ENCODE measurements around the gene PTPRJ.

Gene PTPRJ

GRCh38 chr11:47980907-47981621 lies 705 bp downstream of the PTPRJ start:
- Histone ChIP-seq H3K9me3 (ENCODE audit: control insufficient read depth, low read length) (no peaks in the 10 kb centered on the region), H3K4me2 (ENCODE audit: low read length, poor library complexity, severe bottlenecking) (peak overlapping the region; percentile 81), H3K79me1 (replicated peaks; ENCODE audit: low read length, poor library complexity, severe bottlenecking) (no peaks in the 10 kb centered on the region), H2AK5ac (ENCODE audit: low read length, severe bottlenecking) (no peak overlapping the region), H3K4me1 (ENCODE audit: control insufficient read depth, insufficient read depth, low read depth, low read length) (peaks cover 13% of the 10 kb centered on the region), H3K36me3 (ENCODE audit: control insufficient read depth in 1 of 2, insufficient read depth in 2 of 2, low read depth in 1 of 2, low read length in 2 of 2) (peaks cover 0 to 4% of the 10 kb centered on the region in 2 experiments), H3K23ac (ENCODE audit: low read length in 2 of 2) (peak overlapping the region; percentile 63 to 94), H3K9ac (ENCODE audit: low read length) (peak overlapping the region; percentile 79), H2AFZ (ENCODE audit: low read depth, low read length) (peak overlapping the region; percentile 46), H2BK15ac (ENCODE audit: low read depth, poor library complexity, severe bottlenecking) (peak overlapping the region; percentile 86), H3K4ac (ENCODE audit: low read depth in 1 of 2, low read length in 2 of 2) (peak overlapping the region in 1 of 2 experiments; percentile 53), H4K8ac (ENCODE audit: low read length) (peak overlapping the region; percentile 43), H2BK5ac (ENCODE audit: low read depth, low read length, poor library complexity, severe bottlenecking) (peak overlapping the region; percentile 93), H2BK120ac (ENCODE audit: low read depth, low read length) (peak overlapping the region; percentile 90), H3K14ac (ENCODE audit: low read length in 2 of 2) (peak overlapping the region; percentile 58 to 71), H3K18ac (ENCODE audit: low read depth in 1 of 2, low read length in 2 of 2) (peak overlapping the region; percentile 72 to 82), H3K27me3 (ENCODE audit: control insufficient read depth in 1 of 2, insufficient read depth in 1 of 2, low read length in 2 of 2) (no peaks in the 10 kb centered on the region), H3K27ac (ENCODE audit: low read length, poor library complexity, severe bottlenecking) (peak overlapping the region; percentile 70), H2BK12ac (ENCODE audit: low read length in 2 of 2) (peak overlapping the region; percentile 38 to 60), H3K4me3 (ENCODE audit: insufficient read depth in 1 of 2, low read depth in 1 of 2, low read length in 2 of 2) (peak overlapping the region; percentile 81), H4K91ac (ENCODE audit: low read length) (peak overlapping the region; percentile 55)
- under 1% methylated on average over 52 of the region's 82 CpGs for whole genome bisulfite sequencing
- peak; percentile 59 for DNase-seq

GRCh38 chr11:47981667-47982404 lies 1.5 kb downstream of the PTPRJ start:
- Histone ChIP-seq H3K9ac (ENCODE audit: low read length) (peak overlapping the region; percentile 79), H3K79me1 (replicated peaks; ENCODE audit: low read length, poor library complexity, severe bottlenecking) (no peaks in the 10 kb centered on the region), H2AK5ac (ENCODE audit: low read length, severe bottlenecking) (peak overlapping the region; percentile 58), H3K4me1 (ENCODE audit: control insufficient read depth, insufficient read depth, low read depth, low read length) (peaks cover 17% of the 10 kb centered on the region), H3K36me3 (ENCODE audit: control insufficient read depth in 1 of 2, insufficient read depth in 2 of 2, low read depth in 1 of 2, low read length in 2 of 2) (peaks cover 0 to 4% of the 10 kb centered on the region in 2 experiments), H2BK120ac (ENCODE audit: low read depth, low read length) (peak overlapping the region; percentile 90), H2AFZ (ENCODE audit: low read depth, low read length) (no peak overlapping the region), H3K14ac (ENCODE audit: low read length in 2 of 2) (peak overlapping the region in 1 of 2 experiments; percentile 78), H3K4me2 (ENCODE audit: low read length, poor library complexity, severe bottlenecking) (peak overlapping the region; percentile 81), H4K91ac (ENCODE audit: low read length) (peak overlapping the region; percentile 73), H4K8ac (ENCODE audit: low read length) (peak overlapping the region; percentile 48), H3K4me3 (ENCODE audit: insufficient read depth in 1 of 2, low read depth in 1 of 2, low read length in 2 of 2) (peak overlapping the region; percentile 81), H3K27me3 (ENCODE audit: control insufficient read depth in 1 of 2, insufficient read depth in 1 of 2, low read length in 2 of 2) (no peaks in the 10 kb centered on the region), H3K4ac (ENCODE audit: low read depth in 1 of 2, low read length in 2 of 2) (peak overlapping the region in 1 of 2 experiments; percentile 77), H2BK5ac (ENCODE audit: low read depth, low read length, poor library complexity, severe bottlenecking) (peak overlapping the region; percentile 93), H3K18ac (ENCODE audit: low read depth in 1 of 2, low read length in 2 of 2) (peak overlapping the region; percentile 37 to 38), H3K23ac (ENCODE audit: low read length in 2 of 2) (peak overlapping the region in 1 of 2 experiments; percentile 65), H2BK15ac (ENCODE audit: low read depth, poor library complexity, severe bottlenecking) (peak overlapping the region; percentile 94), H3K9me3 (ENCODE audit: control insufficient read depth, low read length) (no peaks in the 10 kb centered on the region), H3K27ac (ENCODE audit: low read length, poor library complexity, severe bottlenecking) (peak overlapping the region; percentile 70), H2BK12ac (ENCODE audit: low read length in 2 of 2) (peak overlapping the region; percentile 32 to 91)
- no peak for DNase-seq
- WGBS: 44% methylated on average over 15 of the region's 17 CpGs

- Histone ChIP-seq H3K23ac (ENCODE audit: low read length in 2 of 2) (no peak overlapping the region), H3K14ac (ENCODE audit: low read length in 2 of 2) (no peak overlapping the region), H2BK120ac (ENCODE audit: low read depth, low read length) (no peak overlapping the region), H2BK5ac (ENCODE audit: low read depth, low read length, poor library complexity, severe bottlenecking) (no peak overlapping the region), H2BK12ac (ENCODE audit: low read length in 2 of 2) (no peak overlapping the region), H3K4me3 (ENCODE audit: insufficient read depth in 1 of 2, low read depth in 1 of 2, low read length in 2 of 2) (no peak overlapping the region), H3K27me3 (ENCODE audit: control insufficient read depth in 1 of 2, insufficient read depth in 1 of 2, low read length in 2 of 2) (no peaks in the 10 kb centered on the region), H3K4ac (ENCODE audit: low read depth in 1 of 2, low read length in 2 of 2) (no peak overlapping the region), H3K36me3 (ENCODE audit: control insufficient read depth in 1 of 2, insufficient read depth in 2 of 2, low read depth in 1 of 2, low read length in 2 of 2) (peaks cover 0 to 4% of the 10 kb centered on the region in 2 experiments), H3K9me3 (ENCODE audit: control insufficient read depth, low read length) (no peaks in the 10 kb centered on the region), H3K79me1 (replicated peaks; ENCODE audit: low read length, poor library complexity, severe bottlenecking) (no peaks in the 10 kb centered on the region), H3K4me2 (ENCODE audit: low read length, poor library complexity, severe bottlenecking) (peak overlapping the region; percentile 36), H2AFZ (ENCODE audit: low read depth, low read length) (no peak overlapping the region), H4K8ac (ENCODE audit: low read length) (no peak overlapping the region), H3K18ac (ENCODE audit: low read depth in 1 of 2, low read length in 2 of 2) (no peak overlapping the region), H3K9ac (ENCODE audit: low read length) (no peak overlapping the region), H3K4me1 (ENCODE audit: control insufficient read depth, insufficient read depth, low read depth, low read length) (peaks cover 21% of the 10 kb centered on the region), H3K27ac (ENCODE audit: low read length, poor library complexity, severe bottlenecking) (peak overlapping the region; percentile 11), H2BK15ac (ENCODE audit: low read depth, poor library complexity, severe bottlenecking) (no peak overlapping the region), H4K91ac (ENCODE audit: low read length) (no peak overlapping the region), H2AK5ac (ENCODE audit: low read length, severe bottlenecking) (no peak overlapping the region)
- no peak for DNase-seq
Observed at GRCh38 chr11:47982616-47983015, 2.3 kb downstream of the PTPRJ start.
